Measurements from ENCODE around the gene TMC5. TPM values are rescaled to one million over a fixed set of nuclear protein-coding genes. Genes with fewer than 3 reads are reported as not detected.

TMC5 gene
- total and polyA plus RNA-seq, 2 of the 13 experiments (the other 11 are each of a cell fraction or from before 2014, with no cell fraction given) = 0.09 to 0.41 TPM

DNA sequence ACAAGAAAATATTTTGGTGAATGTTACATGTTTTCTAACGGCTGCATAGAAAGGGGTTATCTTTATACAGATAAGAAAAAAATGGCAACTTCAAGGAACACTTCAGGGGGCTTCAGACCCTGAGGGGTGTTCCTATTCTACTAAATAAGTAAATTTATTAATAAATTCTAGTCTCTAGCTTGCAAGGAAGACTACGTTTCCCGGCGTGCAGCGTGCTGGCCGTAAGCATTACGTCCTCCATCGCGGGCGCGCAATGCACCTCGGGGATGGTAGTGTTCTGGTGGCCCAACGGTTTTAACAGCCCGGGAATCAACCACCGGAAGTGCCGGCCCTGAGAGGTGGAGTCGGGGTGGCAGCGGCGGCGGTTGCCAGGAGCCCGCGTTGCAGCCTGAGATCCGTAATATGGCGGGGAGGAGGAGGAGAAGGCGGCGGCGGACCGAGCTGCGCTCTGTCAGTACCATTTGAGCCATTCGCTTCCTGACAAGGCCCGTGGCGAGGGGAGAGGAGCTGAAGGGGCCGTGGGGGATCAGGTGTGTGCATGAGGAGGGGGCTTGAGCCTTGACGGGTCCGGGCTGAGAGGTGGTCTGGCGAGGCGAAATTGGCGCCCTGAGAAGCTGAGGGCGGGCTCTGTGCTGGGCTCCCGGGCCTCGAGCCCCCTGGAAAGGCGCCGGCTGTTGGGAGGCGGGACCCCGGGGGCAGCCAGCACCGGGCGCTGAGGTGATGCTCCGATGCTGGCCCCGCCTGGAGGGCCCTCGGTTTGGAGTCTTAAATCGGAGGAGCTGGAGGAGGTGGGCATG, 106.1 kb downstream of the TMC5 start, which contains the start of gene CCP110 (continued):
- TF ChIP-seq ZSCAN22 (CRISPR knock-in tag; IDR thresholded peaks at IDR 0.05) (peak; percentile 83; the same call in 1 of the 2 replicates), ZNF746 (CRISPR knock-in tag; IDR thresholded peaks at IDR 0.05) (no peak), SOX6 (IDR thresholded peaks at IDR 0.05) (no peak), SOX6 (CRISPR knock-in tag; IDR thresholded peaks at IDR 0.05) (peak; percentile 39; the same call in 1 of the 2 replicates), NR1H2 (CRISPR knock-in tag; IDR thresholded peaks at IDR 0.05; ENCODE audit: borderline replicate concordance, low read depth) (no peak), POLR2A (IDR thresholded peaks at IDR 0.05; ENCODE audit: insufficient read depth in 1 of 2, low read depth in 2 of 2, low read length in 2 of 2) (peak; percentile 63 to 77), FIP1L1 (IDR thresholded peaks at IDR 0.05; ENCODE audit: borderline replicate concordance, insufficient read depth, low read depth, low read length) (no peak), HNF4G (IDR thresholded peaks at IDR 0.05; ENCODE audit: borderline replicate concordance, low read depth, low read length) (no peak), HNF4G (CRISPR knock-in tag; IDR thresholded peaks at IDR 0.05; ENCODE audit: borderline replicate concordance, low read depth) (no peak), HOXA7 (CRISPR knock-in tag; IDR thresholded peaks at IDR 0.05) (no peak; the same call in 1 of the 2 replicates), MED13 (CRISPR knock-in tag; IDR thresholded peaks at IDR 0.05) (no peak), SIN3A (IDR thresholded peaks at IDR 0.05; ENCODE audit: borderline replicate concordance, low read depth, low read length) (peak; percentile 96), ZNF572 (CRISPR knock-in tag; IDR thresholded peaks at IDR 0.05) (no peak), TARDBP (CRISPR knock-in tag; IDR thresholded peaks at IDR 0.05) (peak; percentile 85), FOSL1 (CRISPR knock-in tag; IDR thresholded peaks at IDR 0.05; ENCODE audit: borderline replicate concordance) (no peak), ZNF816 (CRISPR knock-in tag; IDR thresholded peaks at IDR 0.05; ENCODE audit: borderline replicate concordance) (no peak; the same call in 1 of the 2 replicates), ZFP36L1 (CRISPR knock-in tag; IDR thresholded peaks at IDR 0.05) (0 out of 2 replicates have a peak, but pooled peaks have one; percentile 36), RARA (CRISPR knock-in tag; IDR thresholded peaks at IDR 0.05) (peak; percentile 27; the same call in 1 of the 2 replicates), CCAR2 (optimal IDR thresholded peaks at IDR 0.05; ENCODE audit: low read depth, low read length) (no peak)
- TF ChIP-seq, protein P1, sequence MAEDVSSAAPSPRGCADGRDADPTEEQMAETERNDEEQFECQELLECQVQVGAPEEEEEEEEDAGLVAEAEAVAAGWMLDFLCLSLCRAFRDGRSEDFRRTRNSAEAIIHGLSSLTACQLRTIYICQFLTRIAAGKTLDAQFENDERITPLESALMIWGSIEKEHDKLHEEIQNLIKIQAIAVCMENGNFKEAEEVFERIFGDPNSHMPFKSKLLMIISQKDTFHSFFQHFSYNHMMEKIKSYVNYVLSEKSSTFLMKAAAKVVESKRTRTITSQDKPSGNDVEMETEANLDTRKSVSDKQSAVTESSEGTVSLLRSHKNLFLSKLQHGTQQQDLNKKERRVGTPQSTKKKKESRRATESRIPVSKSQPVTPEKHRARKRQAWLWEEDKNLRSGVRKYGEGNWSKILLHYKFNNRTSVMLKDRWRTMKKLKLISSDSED (CRISPR knock-in tag; IDR thresholded peaks at IDR 0.05) = 0 out of 2 replicates have a peak, but pooled peaks have one; percentile 64
- TF ChIP-seq, protein P2, sequence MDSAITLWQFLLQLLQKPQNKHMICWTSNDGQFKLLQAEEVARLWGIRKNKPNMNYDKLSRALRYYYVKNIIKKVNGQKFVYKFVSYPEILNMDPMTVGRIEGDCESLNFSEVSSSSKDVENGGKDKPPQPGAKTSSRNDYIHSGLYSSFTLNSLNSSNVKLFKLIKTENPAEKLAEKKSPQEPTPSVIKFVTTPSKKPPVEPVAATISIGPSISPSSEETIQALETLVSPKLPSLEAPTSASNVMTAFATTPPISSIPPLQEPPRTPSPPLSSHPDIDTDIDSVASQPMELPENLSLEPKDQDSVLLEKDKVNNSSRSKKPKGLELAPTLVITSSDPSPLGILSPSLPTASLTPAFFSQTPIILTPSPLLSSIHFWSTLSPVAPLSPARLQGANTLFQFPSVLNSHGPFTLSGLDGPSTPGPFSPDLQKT (CRISPR knock-in tag; IDR thresholded peaks at IDR 0.05; ENCODE audit: borderline replicate concordance) = no peak
